B cell (primary cell): ENCODE measurements around the gene KCNE3.

ENCODE experiments used
- EZH2 ChIP-seq: IDR thresholded peaks from 2 replicates; pipeline ENCODE4 v1.6.1; 2012; ENCODE audit warnings: borderline replicate concordance, low read depth, mild to moderate bottlenecking, moderate library complexity, low read length; ENCODE audit not compliant: insufficient read depth, poor library complexity, severe bottlenecking
- TF ChIP-seq, protein P1 (sequence below): fragments of 200-600 bp; IDR thresholded peaks from one replicate; pipeline ENCODE4 v1.8.0; 2022; ENCODE audit warnings: antibody characterized with exemption, mild to moderate bottlenecking

DNA sequence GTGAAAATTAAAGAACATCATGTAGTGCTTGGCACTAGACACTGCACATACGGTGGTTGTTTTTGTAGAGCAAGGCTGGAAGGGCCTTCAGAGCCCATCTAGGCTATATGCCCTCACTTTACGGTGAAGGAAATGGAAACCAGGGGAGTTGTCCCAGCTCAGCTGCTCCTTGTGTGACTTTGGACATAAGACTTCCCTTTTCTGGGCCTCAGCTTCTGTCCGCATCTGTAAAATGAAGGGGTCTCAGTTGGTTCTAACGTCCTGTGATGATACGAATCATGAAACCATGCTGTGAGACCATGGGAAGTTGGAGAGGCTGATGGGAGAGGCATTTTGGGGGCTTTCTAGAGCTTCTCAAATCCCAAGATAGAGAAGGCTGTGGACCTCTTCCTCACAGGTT, 4.7 kb downstream of the KCNE3 start:
- TF ChIP-seq, protein P1, sequence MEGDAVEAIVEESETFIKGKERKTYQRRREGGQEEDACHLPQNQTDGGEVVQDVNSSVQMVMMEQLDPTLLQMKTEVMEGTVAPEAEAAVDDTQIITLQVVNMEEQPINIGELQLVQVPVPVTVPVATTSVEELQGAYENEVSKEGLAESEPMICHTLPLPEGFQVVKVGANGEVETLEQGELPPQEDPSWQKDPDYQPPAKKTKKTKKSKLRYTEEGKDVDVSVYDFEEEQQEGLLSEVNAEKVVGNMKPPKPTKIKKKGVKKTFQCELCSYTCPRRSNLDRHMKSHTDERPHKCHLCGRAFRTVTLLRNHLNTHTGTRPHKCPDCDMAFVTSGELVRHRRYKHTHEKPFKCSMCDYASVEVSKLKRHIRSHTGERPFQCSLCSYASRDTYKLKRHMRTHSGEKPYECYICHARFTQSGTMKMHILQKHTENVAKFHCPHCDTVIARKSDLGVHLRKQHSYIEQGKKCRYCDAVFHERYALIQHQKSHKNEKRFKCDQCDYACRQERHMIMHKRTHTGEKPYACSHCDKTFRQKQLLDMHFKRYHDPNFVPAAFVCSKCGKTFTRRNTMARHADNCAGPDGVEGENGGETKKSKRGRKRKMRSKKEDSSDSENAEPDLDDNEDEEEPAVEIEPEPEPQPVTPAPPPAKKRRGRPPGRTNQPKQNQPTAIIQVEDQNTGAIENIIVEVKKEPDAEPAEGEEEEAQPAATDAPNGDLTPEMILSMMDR = no peak
- TF ChIP-seq EZH2 = no peak
